HepG2 (cell line): ENCODE results near the gene ATP9A. TPM values are rescaled to one million over a fixed set of nuclear protein-coding genes. Genes with fewer than 3 reads are reported as not detected.

Experiments
- GLI4 ChIP-seq: sonication (generic); formaldehyde crosslinking; IDR thresholded peaks from 2 replicates; pipeline ENCODE4 v1.5.1; 2020; ENCODE audit warnings: missing genetic modification reagents, mild to moderate bottlenecking, moderate library complexity, borderline replicate concordance
- LCORL ChIP-seq, 2 experiments: fragments of 450-650 bp in 1 of 2; sonication (generic) in 1 of 2; formaldehyde crosslinking in 1 of 2; IDR thresholded peaks; 2 replicates each; pipeline versions ENCODE4 v1.5.0 to v1.6.1; 2017 to 2020; ENCODE audit warnings: antibody characterized with exemption in 1 of 2, missing genetic modification reagents in 1 of 2
- POLR2G ChIP-seq: fragments of 200-400 bp; formaldehyde crosslinking; IDR thresholded peaks from 2 replicates; pipeline ENCODE4 v1.6.1; 2018; ENCODE audit warnings: mild to moderate bottlenecking, low read depth, low read length, moderate library complexity
- RBFOX2 ChIP-seq: fragments of 200-400 bp; formaldehyde crosslinking; IDR thresholded peaks from 2 replicates; pipeline ENCODE4 v1.6.1; 2017; ENCODE audit warnings: low read depth, mild to moderate bottlenecking, low read length
- SMAD1 ChIP-seq: sonication (generic); formaldehyde crosslinking; IDR thresholded peaks from 2 replicates; pipeline ENCODE4 v1.4.0; 2020; ENCODE audit warnings: missing genetic modification reagents, low read depth, mild to moderate bottlenecking, borderline replicate concordance
- TFDP1 ChIP-seq: IDR thresholded peaks from 2 replicates; pipeline ENCODE4 v1.6.1; 2016; ENCODE audit warnings: missing compliant biosample characterization, missing genetic modification reagents, borderline replicate concordance
- TRIM24 ChIP-seq: sonication (generic); formaldehyde crosslinking; IDR thresholded peaks from 2 replicates; pipeline ENCODE4 v1.8.0; 2022; ENCODE audit warnings: mild to moderate bottlenecking, missing genetic modification reagents
- U2AF2 ChIP-seq: fragments of 200-400 bp; formaldehyde crosslinking; IDR thresholded peaks from 2 replicates; pipeline ENCODE4 v1.6.1; 2017; ENCODE audit warnings: low read depth, mild to moderate bottlenecking, low read length
- ZC3H13 ChIP-seq: sonication (generic); formaldehyde crosslinking; IDR thresholded peaks from 2 replicates; pipeline ENCODE4 v1.8.1; 2023; ENCODE audit warnings: mild to moderate bottlenecking, missing genetic modification reagents, moderate library complexity
- ZNF337 ChIP-seq: sonication (generic); formaldehyde crosslinking; IDR thresholded peaks from 2 replicates; pipeline ENCODE4 v1.5.1; 2020; ENCODE audit warnings: missing genetic modification reagents, low read depth, mild to moderate bottlenecking, borderline replicate concordance
- ZNF354B ChIP-seq: sonication (generic); formaldehyde crosslinking; IDR thresholded peaks from 2 replicates; pipeline ENCODE4 v1.8.0; 2022; ENCODE audit warnings: mild to moderate bottlenecking, missing genetic modification reagents
- ZNF616 ChIP-seq: sonication (generic); formaldehyde crosslinking; IDR thresholded peaks from 2 replicates; pipeline ENCODE4 v1.5.0; 2020; ENCODE audit warnings: low read depth, mild to moderate bottlenecking, missing genetic modification reagents
- ZNF720 ChIP-seq: sonication (generic); formaldehyde crosslinking; IDR thresholded peaks from 2 replicates; pipeline ENCODE4 v1.4.0; 2020; ENCODE audit warnings: missing genetic modification reagents
- polyA plus RNA-seq, 8 experiments: library from polyadenylated mRNA; depleted of rRNA in 3 of 8; stranded (reverse) in 7 of 8; unstranded in 1 of 8; fragments of >200 nt; fragmentation: Illumina TruSeq in 4 of 8; extraction: Trizol in 4 of 8; gene quantifications; 2 replicates each; pipeline versions ENCODE4 v1.2.1 to v1.2.3, GENCODE V29; 2011 to 2016; ENCODE audit warnings: low read depth in 4 of 8, missing spikeins in 1 of 8, mixed read lengths in 1 of 8; ENCODE audit not compliant: insufficient read depth in 1 of 8
- total RNA-seq, 5 experiments: library from RNA; depleted of rRNA; stranded (reverse); fragments of >200 nt; fragmentation: Illumina TruSeq; extraction: Trizol; gene quantifications; 2 replicates each; pipeline ENCODE4 v1.2.3, GENCODE V29; 2016; ENCODE audit warnings: low read depth in 1 of 5
- TF ChIP-seq, protein P1 (sequence below): sonication (generic); formaldehyde crosslinking; IDR thresholded peaks from 2 replicates; pipeline ENCODE4 v1.5.1; 2020; ENCODE audit warnings: mild to moderate bottlenecking, missing genetic modification reagents, borderline replicate concordance
- TF ChIP-seq, protein P2 (sequence below): sonication (generic); formaldehyde crosslinking; IDR thresholded peaks from 2 replicates; pipeline ENCODE4 v1.4.0; 2020; ENCODE audit warnings: missing genetic modification reagents, borderline replicate concordance
- TF ChIP-seq, protein P3 (sequence below): sonication (generic); formaldehyde crosslinking; conservative IDR thresholded peaks from 2 replicates; pipeline ENCODE4 v1.8.0; 2022; ENCODE audit warnings: mild to moderate bottlenecking, moderate library complexity, missing genetic modification reagents

The ATP9A gene
- total and polyA plus RNA-seq, 2 of the 13 experiments (the other 11 are each of a cell fraction or from before 2014, with no cell fraction given) = 11.8 to 18.5 TPM

DNA sequence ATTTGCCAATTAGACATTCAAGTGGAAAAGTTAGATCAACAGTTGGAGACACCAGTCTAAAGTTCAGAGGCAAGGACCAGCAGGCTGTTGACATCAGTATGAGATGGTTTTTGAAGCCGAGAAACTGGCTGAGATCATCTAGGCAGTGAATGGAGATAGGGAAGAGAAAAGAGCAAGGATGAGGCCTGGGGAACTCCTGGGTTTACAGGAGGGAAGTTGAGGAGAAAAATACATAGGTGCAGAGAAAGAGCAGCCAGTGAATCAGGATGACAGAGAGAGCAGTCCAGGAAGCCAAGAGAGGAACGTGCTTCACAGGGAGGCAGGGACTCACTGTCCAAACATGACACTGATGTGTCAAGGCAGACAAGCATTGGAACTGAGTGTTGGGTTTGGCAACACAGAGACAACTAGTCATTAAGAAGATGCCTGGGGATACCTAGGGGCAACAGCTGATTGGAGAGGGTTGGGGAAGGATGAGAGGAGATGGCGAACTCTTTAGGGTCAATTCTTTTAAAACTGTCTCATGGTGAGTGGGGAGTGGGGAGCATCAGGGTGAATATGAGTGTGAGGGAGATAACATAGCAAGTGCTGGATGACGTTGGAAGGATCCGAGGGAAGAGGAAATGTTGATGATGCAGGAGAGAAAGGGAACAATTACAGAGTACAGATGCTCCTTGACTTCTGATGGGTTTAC, 47.3 kb upstream of the ATP9A start (continued):
- TF ChIP-seq, protein P1, sequence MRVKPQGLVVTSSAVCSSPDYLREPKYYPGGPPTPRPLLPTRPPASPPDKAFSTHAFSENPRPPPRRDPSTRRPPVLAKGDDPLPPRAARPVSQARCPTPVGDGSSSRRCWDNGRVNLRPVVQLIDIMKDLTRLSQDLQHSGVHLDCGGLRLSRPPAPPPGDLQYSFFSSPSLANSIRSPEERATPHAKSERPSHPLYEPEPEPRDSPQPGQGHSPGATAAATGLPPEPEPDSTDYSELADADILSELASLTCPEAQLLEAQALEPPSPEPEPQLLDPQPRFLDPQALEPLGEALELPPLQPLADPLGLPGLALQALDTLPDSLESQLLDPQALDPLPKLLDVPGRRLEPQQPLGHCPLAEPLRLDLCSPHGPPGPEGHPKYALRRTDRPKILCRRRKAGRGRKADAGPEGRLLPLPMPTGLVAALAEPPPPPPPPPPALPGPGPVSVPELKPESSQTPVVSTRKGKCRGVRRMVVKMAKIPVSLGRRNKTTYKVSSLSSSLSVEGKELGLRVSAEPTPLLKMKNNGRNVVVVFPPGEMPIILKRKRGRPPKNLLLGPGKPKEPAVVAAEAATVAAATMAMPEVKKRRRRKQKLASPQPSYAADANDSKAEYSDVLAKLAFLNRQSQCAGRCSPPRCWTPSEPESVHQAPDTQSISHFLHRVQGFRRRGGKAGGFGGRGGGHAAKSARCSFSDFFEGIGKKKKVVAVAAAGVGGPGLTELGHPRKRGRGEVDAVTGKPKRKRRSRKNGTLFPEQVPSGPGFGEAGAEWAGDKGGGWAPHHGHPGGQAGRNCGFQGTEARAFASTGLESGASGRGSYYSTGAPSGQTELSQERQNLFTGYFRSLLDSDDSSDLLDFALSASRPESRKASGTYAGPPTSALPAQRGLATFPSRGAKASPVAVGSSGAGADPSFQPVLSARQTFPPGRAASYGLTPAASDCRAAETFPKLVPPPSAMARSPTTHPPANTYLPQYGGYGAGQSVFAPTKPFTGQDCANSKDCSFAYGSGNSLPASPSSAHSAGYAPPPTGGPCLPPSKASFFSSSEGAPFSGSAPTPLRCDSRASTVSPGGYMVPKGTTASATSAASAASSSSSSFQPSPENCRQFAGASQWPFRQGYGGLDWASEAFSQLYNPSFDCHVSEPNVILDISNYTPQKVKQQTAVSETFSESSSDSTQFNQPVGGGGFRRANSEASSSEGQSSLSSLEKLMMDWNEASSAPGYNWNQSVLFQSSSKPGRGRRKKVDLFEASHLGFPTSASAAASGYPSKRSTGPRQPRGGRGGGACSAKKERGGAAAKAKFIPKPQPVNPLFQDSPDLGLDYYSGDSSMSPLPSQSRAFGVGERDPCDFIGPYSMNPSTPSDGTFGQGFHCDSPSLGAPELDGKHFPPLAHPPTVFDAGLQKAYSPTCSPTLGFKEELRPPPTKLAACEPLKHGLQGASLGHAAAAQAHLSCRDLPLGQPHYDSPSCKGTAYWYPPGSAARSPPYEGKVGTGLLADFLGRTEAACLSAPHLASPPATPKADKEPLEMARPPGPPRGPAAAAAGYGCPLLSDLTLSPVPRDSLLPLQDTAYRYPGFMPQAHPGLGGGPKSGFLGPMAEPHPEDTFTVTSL = no peak
- no peak for TF ChIP-seq ZNF616
- TF ChIP-seq, protein P2, sequence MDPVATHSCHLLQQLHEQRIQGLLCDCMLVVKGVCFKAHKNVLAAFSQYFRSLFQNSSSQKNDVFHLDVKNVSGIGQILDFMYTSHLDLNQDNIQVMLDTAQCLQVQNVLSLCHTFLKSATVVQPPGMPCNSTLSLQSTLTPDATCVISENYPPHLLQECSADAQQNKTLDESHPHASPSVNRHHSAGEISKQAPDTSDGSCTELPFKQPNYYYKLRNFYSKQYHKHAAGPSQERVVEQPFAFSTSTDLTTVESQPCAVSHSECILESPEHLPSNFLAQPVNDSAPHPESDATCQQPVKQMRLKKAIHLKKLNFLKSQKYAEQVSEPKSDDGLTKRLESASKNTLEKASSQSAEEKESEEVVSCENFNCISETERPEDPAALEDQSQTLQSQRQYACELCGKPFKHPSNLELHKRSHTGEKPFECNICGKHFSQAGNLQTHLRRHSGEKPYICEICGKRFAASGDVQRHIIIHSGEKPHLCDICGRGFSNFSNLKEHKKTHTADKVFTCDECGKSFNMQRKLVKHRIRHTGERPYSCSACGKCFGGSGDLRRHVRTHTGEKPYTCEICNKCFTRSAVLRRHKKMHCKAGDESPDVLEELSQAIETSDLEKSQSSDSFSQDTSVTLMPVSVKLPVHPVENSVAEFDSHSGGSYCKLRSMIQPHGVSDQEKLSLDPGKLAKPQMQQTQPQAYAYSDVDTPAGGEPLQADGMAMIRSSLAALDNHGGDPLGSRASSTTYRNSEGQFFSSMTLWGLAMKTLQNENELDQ (CRISPR knock-in tag) = no peak
- TF ChIP-seq LCORL (IDR thresholded peaks at IDR 0.05) = no peak
- TF ChIP-seq LCORL (CRISPR knock-in tag; IDR thresholded peaks at IDR 0.05) = no peak; the same call in none of the 2 replicates
- TF ChIP-seq SMAD1 (CRISPR knock-in tag) = no peak
- no peak for TF ChIP-seq TFDP1
- no peak for TF ChIP-seq RBFOX2
- no peak for TF ChIP-seq ZNF720 (CRISPR knock-in tag)
- TF ChIP-seq, protein P3, sequence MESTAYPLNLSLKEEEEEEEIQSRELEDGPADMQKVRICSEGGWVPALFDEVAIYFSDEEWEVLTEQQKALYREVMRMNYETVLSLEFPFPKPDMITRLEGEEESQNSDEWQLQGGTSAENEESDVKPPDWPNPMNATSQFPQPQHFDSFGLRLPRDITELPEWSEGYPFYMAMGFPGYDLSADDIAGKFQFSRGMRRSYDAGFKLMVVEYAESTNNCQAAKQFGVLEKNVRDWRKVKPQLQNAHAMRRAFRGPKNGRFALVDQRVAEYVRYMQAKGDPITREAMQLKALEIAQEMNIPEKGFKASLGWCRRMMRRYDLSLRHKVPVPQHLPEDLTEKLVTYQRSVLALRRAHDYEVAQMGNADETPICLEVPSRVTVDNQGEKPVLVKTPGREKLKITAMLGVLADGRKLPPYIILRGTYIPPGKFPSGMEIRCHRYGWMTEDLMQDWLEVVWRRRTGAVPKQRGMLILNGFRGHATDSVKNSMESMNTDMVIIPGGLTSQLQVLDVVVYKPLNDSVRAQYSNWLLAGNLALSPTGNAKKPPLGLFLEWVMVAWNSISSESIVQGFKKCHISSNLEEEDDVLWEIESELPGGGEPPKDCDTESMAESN = no peak
- no peak for TF ChIP-seq ZC3H13 (CRISPR knock-in tag)
- no peak for TF ChIP-seq POLR2G
- no peak for TF ChIP-seq U2AF2
- no peak for TF ChIP-seq ZNF354B (CRISPR knock-in tag)
- TF ChIP-seq GLI4 (CRISPR knock-in tag) = no peak
- TF ChIP-seq ZNF337 = no peak
- TF ChIP-seq TRIM24 (CRISPR knock-in tag) = no peak
